GM18868 (cell line): ENCODE data around the gene DNAJB8.

Experiments used
- ATAC-seq: cut with Tn5 transposase; IDR thresholded peaks from one replicate; pipeline ENCODE4 v1.9.1; 2021; ENCODE audit warnings: mild to moderate bottlenecking, moderate library complexity; ENCODE audit not compliant: unreplicated experiment

DNAJB8 gene

GRCh38 chr3:128468791-128469527 is 2.3 kb upstream of the DNAJB8 start:
- ATAC-seq, result no peak

GRCh38 chr3:128468285-128468790 is 1.6 kb upstream of the DNAJB8 start:
- ATAC-seq, result no peak

GRCh38 chr3:128464702-128465101 is 2.0 kb downstream of the DNAJB8 start:
- no peak for ATAC-seq

- no peak for ATAC-seq
These were observed 2.5 kb downstream of the DNAJB8 start for GRCh38 chr3:128464188-128464587.

- no peak for ATAC-seq
These were observed 2.9 kb downstream of the DNAJB8 start for GRCh38 chr3:128463771-128464170.

GRCh38 chr3:128463354-128463753 is 3.3 kb downstream of the DNAJB8 start:
- no peak for ATAC-seq

- ATAC-seq, result no peak
These were observed 3.8 kb downstream of the DNAJB8 start for GRCh38 chr3:128462931-128463330.

- no peak for ATAC-seq
These were observed 4.3 kb downstream of the DNAJB8 start for GRCh38 chr3:128462341-128462910.

GRCh38 chr3:128461731-128462130 is 5.0 kb downstream of the DNAJB8 start:
- no peak for ATAC-seq

GRCh38 chr3:128459461-128459820 is 7.2 kb downstream of the DNAJB8 start:
- ATAC-seq, result no peak

GRCh38 chr3:128458746-128459460 is 7.8 kb downstream of the DNAJB8 start:
- no peak for ATAC-seq

GRCh38 chr3:128457937-128458336 is 8.8 kb downstream of the DNAJB8 start:
- no peak for ATAC-seq

GRCh38 chr3:128456776-128457715 is 9.6 kb downstream of the DNAJB8 start:
- no peak for ATAC-seq

GRCh38 chr3:128455786-128456748 is 10.6 kb downstream of the DNAJB8 start:
- no peak for ATAC-seq

- no peak for ATAC-seq
These were observed 11.6 kb downstream of the DNAJB8 start for GRCh38 chr3:128455116-128455515.

GRCh38 chr3:128454310-128454618 is 12.4 kb downstream of the DNAJB8 start:
- ATAC-seq, result no peak

GRCh38 chr3:128453501-128454309 is 13.0 kb downstream of the DNAJB8 start:
- ATAC-seq, result no peak

- ATAC-seq, result no peak
These were observed 13.9 kb downstream of the DNAJB8 start for GRCh38 chr3:128452678-128453275.

GRCh38 chr3:128452120-128452519 is 14.6 kb downstream of the DNAJB8 start:
- no peak for ATAC-seq
